ENCODE measurements around the gene TIMP1. TPM values are rescaled to one million over a fixed set of nuclear protein-coding genes. Genes with fewer than 3 reads are reported as not detected.

The TIMP1 gene
- total and polyA plus RNA-seq, 2 of the 13 experiments (the other 11 are each of a cell fraction or from before 2014, with no cell fraction given), result 12.3 to 45.8 TPM

DNA sequence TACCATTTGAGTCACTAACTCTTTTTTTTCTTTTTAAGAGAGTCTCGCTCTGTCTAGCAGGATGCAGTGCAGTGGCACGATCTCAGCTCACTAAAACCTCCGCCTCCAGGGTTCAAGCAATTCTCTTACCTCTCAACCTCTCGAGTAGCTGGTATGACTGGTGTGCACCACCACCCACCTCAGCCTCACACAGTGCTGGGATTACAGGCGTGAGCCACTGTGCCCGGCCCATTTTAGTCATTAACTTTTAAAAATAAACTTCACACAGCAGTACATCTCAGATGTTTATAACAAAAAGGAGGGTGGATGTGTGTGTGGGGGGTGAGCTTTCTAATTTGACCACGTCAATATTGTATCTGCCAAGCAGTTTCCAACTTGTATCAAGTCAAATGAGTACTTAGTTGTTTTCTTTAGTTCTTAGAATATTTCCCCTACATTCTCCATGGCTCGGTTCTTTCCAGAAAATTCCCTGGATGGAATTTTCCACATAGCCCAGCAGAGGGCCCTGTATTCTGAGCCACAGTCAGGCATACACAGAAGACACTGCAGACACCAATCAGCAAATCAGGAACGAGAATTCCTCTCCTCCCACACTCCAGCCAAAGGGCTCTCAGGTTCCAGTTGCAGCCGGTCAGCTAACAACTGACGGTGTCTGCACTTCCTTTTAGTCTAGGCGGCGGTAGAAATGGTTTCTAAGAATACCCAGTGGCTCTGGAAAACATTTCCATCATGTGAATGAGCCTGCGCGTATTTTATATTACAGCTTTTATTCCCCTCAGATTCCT, 41.3 kb upstream of the TIMP1 start (continued):
- TF ChIP-seq ZBTB40 (IDR thresholded peaks at IDR 0.05), result no peak
- no peak for TF ChIP-seq ZBTB40 (CRISPR knock-in tag; IDR thresholded peaks at IDR 0.05)
- no peak for TF ChIP-seq ZNF33A (CRISPR knock-in tag; IDR thresholded peaks at IDR 0.05; ENCODE audit: borderline replicate concordance)
- TF ChIP-seq MIXL1 (CRISPR knock-in tag; IDR thresholded peaks at IDR 0.05), result no peak
- TF ChIP-seq, protein P1, sequence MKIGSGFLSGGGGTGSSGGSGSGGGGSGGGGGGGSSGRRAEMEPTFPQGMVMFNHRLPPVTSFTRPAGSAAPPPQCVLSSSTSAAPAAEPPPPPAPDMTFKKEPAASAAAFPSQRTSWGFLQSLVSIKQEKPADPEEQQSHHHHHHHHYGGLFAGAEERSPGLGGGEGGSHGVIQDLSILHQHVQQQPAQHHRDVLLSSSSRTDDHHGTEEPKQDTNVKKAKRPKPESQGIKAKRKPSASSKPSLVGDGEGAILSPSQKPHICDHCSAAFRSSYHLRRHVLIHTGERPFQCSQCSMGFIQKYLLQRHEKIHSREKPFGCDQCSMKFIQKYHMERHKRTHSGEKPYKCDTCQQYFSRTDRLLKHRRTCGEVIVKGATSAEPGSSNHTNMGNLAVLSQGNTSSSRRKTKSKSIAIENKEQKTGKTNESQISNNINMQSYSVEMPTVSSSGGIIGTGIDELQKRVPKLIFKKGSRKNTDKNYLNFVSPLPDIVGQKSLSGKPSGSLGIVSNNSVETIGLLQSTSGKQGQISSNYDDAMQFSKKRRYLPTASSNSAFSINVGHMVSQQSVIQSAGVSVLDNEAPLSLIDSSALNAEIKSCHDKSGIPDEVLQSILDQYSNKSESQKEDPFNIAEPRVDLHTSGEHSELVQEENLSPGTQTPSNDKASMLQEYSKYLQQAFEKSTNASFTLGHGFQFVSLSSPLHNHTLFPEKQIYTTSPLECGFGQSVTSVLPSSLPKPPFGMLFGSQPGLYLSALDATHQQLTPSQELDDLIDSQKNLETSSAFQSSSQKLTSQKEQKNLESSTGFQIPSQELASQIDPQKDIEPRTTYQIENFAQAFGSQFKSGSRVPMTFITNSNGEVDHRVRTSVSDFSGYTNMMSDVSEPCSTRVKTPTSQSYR (CRISPR knock-in tag; IDR thresholded peaks at IDR 0.05; ENCODE audit: borderline replicate concordance), result no peak
- TF ChIP-seq ZMYM4 (CRISPR knock-in tag; IDR thresholded peaks at IDR 0.05), result 0 out of 2 replicates have a peak, but pooled peaks have one; percentile 22
- no peak for TF ChIP-seq ZNF782 (CRISPR knock-in tag; IDR thresholded peaks at IDR 0.05; ENCODE audit: borderline replicate concordance)
- TF ChIP-seq, protein P2, sequence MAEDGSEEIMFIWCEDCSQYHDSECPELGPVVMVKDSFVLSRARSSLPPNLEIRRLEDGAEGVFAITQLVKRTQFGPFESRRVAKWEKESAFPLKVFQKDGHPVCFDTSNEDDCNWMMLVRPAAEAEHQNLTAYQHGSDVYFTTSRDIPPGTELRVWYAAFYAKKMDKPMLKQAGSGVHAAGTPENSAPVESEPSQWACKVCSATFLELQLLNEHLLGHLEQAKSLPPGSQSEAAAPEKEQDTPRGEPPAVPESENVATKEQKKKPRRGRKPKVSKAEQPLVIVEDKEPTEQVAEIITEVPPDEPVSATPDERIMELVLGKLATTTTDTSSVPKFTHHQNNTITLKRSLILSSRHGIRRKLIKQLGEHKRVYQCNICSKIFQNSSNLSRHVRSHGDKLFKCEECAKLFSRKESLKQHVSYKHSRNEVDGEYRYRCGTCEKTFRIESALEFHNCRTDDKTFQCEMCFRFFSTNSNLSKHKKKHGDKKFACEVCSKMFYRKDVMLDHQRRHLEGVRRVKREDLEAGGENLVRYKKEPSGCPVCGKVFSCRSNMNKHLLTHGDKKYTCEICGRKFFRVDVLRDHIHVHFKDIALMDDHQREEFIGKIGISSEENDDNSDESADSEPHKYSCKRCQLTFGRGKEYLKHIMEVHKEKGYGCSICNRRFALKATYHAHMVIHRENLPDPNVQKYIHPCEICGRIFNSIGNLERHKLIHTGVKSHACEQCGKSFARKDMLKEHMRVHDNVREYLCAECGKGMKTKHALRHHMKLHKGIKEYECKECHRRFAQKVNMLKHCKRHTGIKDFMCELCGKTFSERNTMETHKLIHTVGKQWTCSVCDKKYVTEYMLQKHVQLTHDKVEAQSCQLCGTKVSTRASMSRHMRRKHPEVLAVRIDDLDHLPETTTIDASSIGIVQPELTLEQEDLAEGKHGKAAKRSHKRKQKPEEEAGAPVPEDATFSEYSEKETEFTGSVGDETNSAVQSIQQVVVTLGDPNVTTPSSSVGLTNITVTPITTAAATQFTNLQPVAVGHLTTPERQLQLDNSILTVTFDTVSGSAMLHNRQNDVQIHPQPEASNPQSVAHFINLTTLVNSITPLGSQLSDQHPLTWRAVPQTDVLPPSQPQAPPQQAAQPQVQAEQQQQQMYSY (CRISPR knock-in tag; IDR thresholded peaks at IDR 0.05), result no peak
- TF ChIP-seq ZFP36L1 (CRISPR knock-in tag; IDR thresholded peaks at IDR 0.05), result no peak
- TF ChIP-seq GABPA (IDR thresholded peaks at IDR 0.05; ENCODE audit: low read depth, low read length), result no peak
- TF ChIP-seq GABPA (CRISPR knock-in tag; IDR thresholded peaks at IDR 0.05; ENCODE audit: low read depth), result 0 out of 2 replicates have a peak, but pooled peaks have one; percentile 11
- TF ChIP-seq ZNF34 (CRISPR knock-in tag; IDR thresholded peaks at IDR 0.05; ENCODE audit: borderline replicate concordance), result no peak

Measured in HepG2 (cell line).